ENCODE data around the gene FRAS1.

FRAS1 gene

GRCh38 chr4:78512357-78512920, 455.3 kb downstream of the FRAS1 start:
- no peak for TF ChIP-seq CTCF (IDR thresholded peaks at IDR 0.05; ENCODE audit: low read depth, low read length, missing control alignments)
- DNase-seq (ENCODE audit: low read depth) = no peak
- no peak overlapping the region for H3K4me3 ChIP-seq (ENCODE audit: low read depth, low read length)

- no peak for DNase-seq (ENCODE audit: low read depth)
- no peak overlapping the region for H3K4me3 ChIP-seq (ENCODE audit: low read depth, low read length)
- no peak for TF ChIP-seq CTCF (IDR thresholded peaks at IDR 0.05; ENCODE audit: low read depth, low read length, missing control alignments)
Observed at GRCh38 chr4:78513411-78513975, 456.4 kb downstream of the FRAS1 start.

GRCh38 chr4:78517050-78517652, 460.0 kb downstream of the FRAS1 start:
- H3K4me3 ChIP-seq (ENCODE audit: low read depth, low read length) = no peak overlapping the region
- peak; percentile 20 for TF ChIP-seq CTCF (IDR thresholded peaks at IDR 0.05; ENCODE audit: low read depth, low read length, missing control alignments)
- no peak for DNase-seq (ENCODE audit: low read depth)

GRCh38 chr4:78518561-78518960, 461.4 kb downstream of the FRAS1 start:
- H3K4me3 ChIP-seq (ENCODE audit: low read depth, low read length) = no peak overlapping the region
- no peak for TF ChIP-seq CTCF (IDR thresholded peaks at IDR 0.05; ENCODE audit: low read depth, low read length, missing control alignments)
- DNase-seq (ENCODE audit: low read depth) = no peak

GRCh38 chr4:78519962-78520361, 462.8 kb downstream of the FRAS1 start:
- DNase-seq (ENCODE audit: low read depth) = no peak
- H3K4me3 ChIP-seq (ENCODE audit: low read depth, low read length) = no peak overlapping the region
- no peak for TF ChIP-seq CTCF (IDR thresholded peaks at IDR 0.05; ENCODE audit: low read depth, low read length, missing control alignments)

GRCh38 chr4:78520808-78521226, 463.7 kb downstream of the FRAS1 start:
- DNase-seq (ENCODE audit: low read depth) = no peak
- H3K4me3 ChIP-seq (ENCODE audit: low read depth, low read length) = no peak overlapping the region
- TF ChIP-seq CTCF (IDR thresholded peaks at IDR 0.05; ENCODE audit: low read depth, low read length, missing control alignments) = no peak

GRCh38 chr4:78524009-78524408, 466.9 kb downstream of the FRAS1 start:
- TF ChIP-seq CTCF (IDR thresholded peaks at IDR 0.05; ENCODE audit: low read depth, low read length, missing control alignments) = no peak
- no peak overlapping the region for H3K4me3 ChIP-seq (ENCODE audit: low read depth, low read length)
- no peak for DNase-seq (ENCODE audit: low read depth)
